Activated naive CD8-positive, alpha-beta T cell (primary cell): ENCODE data around the gene ENTREP1.

ENCODE experiments used
- H3K27ac Mint-ChIP-seq: one replicate; pipeline ENCODE4 v1.8.0; 2021; ENCODE audit warnings: mixed read lengths
- H3K27me3 Mint-ChIP-seq: one replicate; pipeline ENCODE4 v1.8.0; 2021; ENCODE audit warnings: mixed read lengths
- H3K36me3 Mint-ChIP-seq: one replicate; pipeline ENCODE4 v1.8.0; 2021; ENCODE audit warnings: mixed read lengths
- H3K4me1 Mint-ChIP-seq: one replicate; pipeline ENCODE4 v1.8.0; 2021; ENCODE audit warnings: low read depth, mixed read lengths
- H3K4me3 Mint-ChIP-seq: one replicate; pipeline ENCODE4 v1.8.0; 2021; ENCODE audit warnings: mild to moderate bottlenecking, mixed read lengths
- H3K9me3 Mint-ChIP-seq: one replicate; pipeline ENCODE4 v1.8.0; 2021; ENCODE audit warnings: low read depth, mixed read lengths

The ENTREP1 gene

GRCh38 chr9:69334317-69334716 is 9.3 kb downstream of the ENTREP1 start:
- H3K27ac Mint-ChIP-seq = no peak overlapping the region
- H3K27me3 Mint-ChIP-seq = peaks cover 12% of the 10 kb centered on the region
- H3K4me1 Mint-ChIP-seq = no peaks in the 10 kb centered on the region
- H3K9me3 Mint-ChIP-seq = no peaks in the 10 kb centered on the region
- no peaks in the 10 kb centered on the region for H3K36me3 Mint-ChIP-seq
- H3K4me3 Mint-ChIP-seq = no peak overlapping the region

- Mint-ChIP-seq H3K9me3 (no peaks in the 10 kb centered on the region), H3K4me3 (no peak overlapping the region), H3K4me1 (no peaks in the 10 kb centered on the region), H3K27ac (no peak overlapping the region), H3K36me3 (no peaks in the 10 kb centered on the region), H3K27me3 (peaks cover 10% of the 10 kb centered on the region)
Measured at GRCh38 chr9:69339620-69340019, 14.6 kb downstream of the ENTREP1 start.

DNA sequence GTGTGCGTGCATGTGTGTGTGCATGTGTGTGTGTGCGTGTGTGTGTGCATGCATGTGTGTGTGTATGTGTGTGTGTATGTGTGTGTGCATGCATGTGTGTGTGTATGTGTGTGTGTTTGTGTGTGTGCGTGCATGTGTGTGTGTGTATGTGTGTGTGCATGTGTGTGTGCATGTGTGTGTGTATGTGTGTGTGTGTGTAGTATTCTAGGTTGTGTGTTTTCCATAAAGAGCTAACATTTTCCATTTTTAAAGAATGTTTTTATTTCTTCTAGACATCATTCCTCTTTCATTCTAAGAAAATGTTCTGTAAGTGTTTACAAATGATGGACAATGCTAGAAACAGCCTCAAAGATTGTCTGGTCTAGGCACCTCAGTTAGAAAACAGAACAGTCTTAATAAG is 15.6 kb downstream of the ENTREP1 start:
- Mint-ChIP-seq H3K27ac (no peak overlapping the region), H3K4me3 (no peak overlapping the region), H3K4me1 (no peaks in the 10 kb centered on the region), H3K9me3 (no peaks in the 10 kb centered on the region), H3K27me3 (peaks cover 6% of the 10 kb centered on the region), H3K36me3 (no peaks in the 10 kb centered on the region)

GRCh38 chr9:69342769-69343168 is 17.8 kb downstream of the ENTREP1 start:
- H3K9me3 Mint-ChIP-seq = no peaks in the 10 kb centered on the region
- H3K27me3 Mint-ChIP-seq = peaks cover 11% of the 10 kb centered on the region
- H3K4me1 Mint-ChIP-seq = no peaks in the 10 kb centered on the region
- H3K4me3 Mint-ChIP-seq = no peak overlapping the region
- no peak overlapping the region for H3K27ac Mint-ChIP-seq
- no peaks in the 10 kb centered on the region for H3K36me3 Mint-ChIP-seq

- peaks cover 10% of the 10 kb centered on the region for H3K27me3 Mint-ChIP-seq
- no peak overlapping the region for H3K27ac Mint-ChIP-seq
- H3K4me1 Mint-ChIP-seq = no peaks in the 10 kb centered on the region
- H3K36me3 Mint-ChIP-seq = no peaks in the 10 kb centered on the region
- H3K4me3 Mint-ChIP-seq = no peak overlapping the region
- H3K9me3 Mint-ChIP-seq = no peaks in the 10 kb centered on the region
Measured at GRCh38 chr9:69344459-69344858, 19.4 kb downstream of the ENTREP1 start.

GRCh38 chr9:69346596-69347390 is 21.8 kb downstream of the ENTREP1 start:
- Mint-ChIP-seq H3K36me3 (no peaks in the 10 kb centered on the region), H3K4me1 (no peaks in the 10 kb centered on the region), H3K27me3 (peaks cover 10% of the 10 kb centered on the region), H3K27ac (no peak overlapping the region), H3K9me3 (no peaks in the 10 kb centered on the region), H3K4me3 (no peak overlapping the region)

GRCh38 chr9:69347607-69348006 is 22.6 kb downstream of the ENTREP1 start:
- Mint-ChIP-seq H3K4me1 (no peaks in the 10 kb centered on the region), H3K36me3 (no peaks in the 10 kb centered on the region), H3K4me3 (no peak overlapping the region), H3K27ac (no peak overlapping the region), H3K9me3 (no peaks in the 10 kb centered on the region), H3K27me3 (peaks cover 10% of the 10 kb centered on the region)

GRCh38 chr9:69351227-69351626 is 26.2 kb downstream of the ENTREP1 start:
- Mint-ChIP-seq H3K27ac (no peak overlapping the region), H3K4me1 (no peaks in the 10 kb centered on the region), H3K36me3 (no peaks in the 10 kb centered on the region), H3K4me3 (no peak overlapping the region), H3K27me3 (peaks cover 15% of the 10 kb centered on the region), H3K9me3 (no peaks in the 10 kb centered on the region)

GRCh38 chr9:69355232-69355631 is 30.2 kb downstream of the ENTREP1 start:
- no peaks in the 10 kb centered on the region for H3K36me3 Mint-ChIP-seq
- H3K27me3 Mint-ChIP-seq = peaks cover 14% of the 10 kb centered on the region
- H3K27ac Mint-ChIP-seq = no peak overlapping the region
- H3K9me3 Mint-ChIP-seq = no peaks in the 10 kb centered on the region
- no peaks in the 10 kb centered on the region for H3K4me1 Mint-ChIP-seq
- no peak overlapping the region for H3K4me3 Mint-ChIP-seq

DNA sequence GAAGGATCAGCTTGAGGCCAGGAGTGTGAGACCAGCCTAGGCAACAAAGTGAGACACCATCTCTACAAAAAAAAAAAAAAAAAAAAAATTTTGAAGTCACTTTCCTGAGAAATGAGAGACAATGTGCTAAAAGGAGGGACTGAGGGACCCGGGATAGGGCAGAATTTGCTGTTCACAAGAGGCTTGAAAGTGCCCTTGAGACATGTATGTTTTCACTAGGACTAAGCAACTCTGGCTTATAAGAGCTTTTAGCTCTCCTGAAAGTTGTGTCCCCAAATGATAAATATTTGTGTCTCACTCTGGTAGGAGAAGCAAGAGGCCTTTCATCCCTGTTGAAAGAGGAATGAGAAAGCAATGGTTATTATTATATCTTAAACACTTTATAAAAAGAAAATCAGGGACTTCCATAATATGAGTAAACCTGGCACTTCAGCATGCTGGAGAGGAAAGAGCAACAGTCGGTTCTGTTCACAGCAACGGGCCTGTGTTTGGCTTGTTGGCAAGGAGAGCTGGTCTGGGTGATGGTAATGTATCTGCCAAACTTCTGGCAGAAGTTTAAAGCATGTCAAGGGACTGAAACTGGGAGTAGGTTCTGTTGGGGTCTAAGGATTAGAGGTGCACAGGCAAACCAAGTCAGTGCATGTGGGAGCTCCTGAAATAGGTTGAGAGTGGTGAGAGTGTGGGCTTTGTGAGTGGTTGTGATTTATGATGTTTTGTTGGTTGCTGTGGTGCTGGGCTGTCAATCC is 32.2 kb downstream of the ENTREP1 start:
- Mint-ChIP-seq H3K27ac (no peak overlapping the region), H3K4me3 (no peak overlapping the region), H3K9me3 (no peaks in the 10 kb centered on the region), H3K4me1 (no peaks in the 10 kb centered on the region), H3K27me3 (peaks cover 14% of the 10 kb centered on the region), H3K36me3 (no peaks in the 10 kb centered on the region)

DNA sequence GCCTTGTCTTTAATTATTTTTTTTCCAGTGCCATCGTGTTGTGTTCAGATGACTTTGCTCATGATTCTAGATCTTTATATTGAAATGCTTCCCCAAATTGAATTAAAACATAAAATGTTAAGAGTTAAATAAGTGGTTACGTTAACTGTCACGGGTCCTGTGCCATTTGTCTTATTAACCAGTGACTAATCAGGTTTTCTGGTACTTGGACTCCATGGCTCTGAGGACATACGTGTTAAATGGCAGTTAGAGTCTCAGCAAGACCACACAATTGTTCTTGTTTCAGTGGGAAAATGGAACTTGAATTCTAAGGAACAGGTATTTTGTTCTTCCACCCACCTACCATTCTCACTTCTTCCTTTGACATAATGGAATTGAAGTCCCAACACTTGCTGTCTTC is 32.8 kb downstream of the ENTREP1 start:
- peaks cover 14% of the 10 kb centered on the region for H3K27me3 Mint-ChIP-seq
- no peak overlapping the region for H3K27ac Mint-ChIP-seq

DNA sequence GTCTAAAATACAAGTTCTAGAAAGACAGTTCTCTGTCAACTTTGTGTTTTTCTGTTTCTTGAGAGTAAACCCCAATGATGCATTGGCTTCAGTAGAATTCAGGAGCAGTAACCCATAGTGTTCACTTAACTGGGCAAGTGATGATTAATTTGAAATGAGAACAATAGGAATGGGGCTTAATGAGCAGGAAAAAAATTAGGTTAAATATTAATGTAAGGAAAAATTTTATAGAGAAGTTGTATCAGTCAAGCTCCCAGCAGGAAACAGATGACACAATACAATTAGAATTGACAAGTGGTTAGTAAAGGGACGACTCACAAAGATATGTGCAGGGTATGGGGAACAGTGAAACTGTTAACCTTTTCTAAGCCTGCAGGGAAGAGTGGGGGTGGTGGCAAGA is 38.2 kb downstream of the ENTREP1 start:
- no peak overlapping the region for H3K4me3 Mint-ChIP-seq
- H3K36me3 Mint-ChIP-seq = no peaks in the 10 kb centered on the region
- peaks cover under 1% of the 10 kb centered on the region for H3K9me3 Mint-ChIP-seq
- peaks cover 5% of the 10 kb centered on the region for H3K27me3 Mint-ChIP-seq
- no peak overlapping the region for H3K27ac Mint-ChIP-seq
- no peaks in the 10 kb centered on the region for H3K4me1 Mint-ChIP-seq

More for the DNA sequence above, 32.8 kb downstream of the ENTREP1 start:
- Mint-ChIP-seq H3K4me3 (no peak overlapping the region), H3K4me1 (no peaks in the 10 kb centered on the region), H3K36me3 (no peaks in the 10 kb centered on the region), H3K9me3 (no peaks in the 10 kb centered on the region)

DNA sequence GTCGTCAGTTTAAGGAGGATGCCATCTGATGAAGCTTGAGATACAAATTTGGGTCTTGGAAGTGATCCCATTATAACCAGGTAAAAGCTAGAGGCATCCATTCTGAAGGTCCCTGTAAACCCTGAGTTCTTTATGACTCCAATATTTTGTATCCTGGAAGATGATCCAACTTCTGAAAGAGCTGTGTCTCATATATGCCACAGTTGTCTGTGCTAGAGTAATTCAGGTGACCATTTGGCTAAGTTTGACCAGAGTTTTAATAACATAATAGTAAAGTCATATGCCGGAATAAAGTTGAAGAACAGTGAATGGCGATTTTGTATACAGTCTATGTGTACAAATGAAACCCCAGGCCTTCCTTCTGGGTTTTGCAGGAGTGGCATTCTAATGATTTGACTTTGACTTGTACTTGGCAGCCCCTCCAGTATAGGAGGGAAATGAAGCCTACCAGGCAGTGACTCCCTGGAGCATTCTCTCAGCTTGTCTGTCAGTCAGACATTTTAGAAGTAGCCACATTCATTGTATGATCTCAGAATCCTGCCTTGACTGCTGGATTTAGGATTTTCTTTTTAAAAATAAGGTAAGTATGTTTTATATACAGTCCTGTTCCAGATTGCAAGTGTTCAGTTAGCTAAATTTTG is 39.6 kb downstream of the ENTREP1 start:
- peaks cover 11% of the 10 kb centered on the region for H3K27me3 Mint-ChIP-seq
- no peaks in the 10 kb centered on the region for H3K4me1 Mint-ChIP-seq
- H3K4me3 Mint-ChIP-seq = no peak overlapping the region
- no peaks in the 10 kb centered on the region for H3K36me3 Mint-ChIP-seq
- H3K9me3 Mint-ChIP-seq = peaks cover 4% of the 10 kb centered on the region
- H3K27ac Mint-ChIP-seq = no peak overlapping the region

- Mint-ChIP-seq H3K27ac (no peak overlapping the region), H3K4me1 (no peaks in the 10 kb centered on the region), H3K27me3 (peaks cover 20% of the 10 kb centered on the region), H3K9me3 (peaks cover 4% of the 10 kb centered on the region), H3K36me3 (no peaks in the 10 kb centered on the region), H3K4me3 (no peak overlapping the region)
Measured at GRCh38 chr9:69370430-69370829, 45.4 kb downstream of the ENTREP1 start.

- H3K27ac Mint-ChIP-seq = no peak overlapping the region
- no peaks in the 10 kb centered on the region for H3K36me3 Mint-ChIP-seq
- H3K4me1 Mint-ChIP-seq = no peaks in the 10 kb centered on the region
- H3K4me3 Mint-ChIP-seq = no peak overlapping the region
- peaks cover 20% of the 10 kb centered on the region for H3K27me3 Mint-ChIP-seq
- H3K9me3 Mint-ChIP-seq = peaks cover 4% of the 10 kb centered on the region
Measured at GRCh38 chr9:69371001-69371400, 46.0 kb downstream of the ENTREP1 start.
